ENCODE data around the gene PPP4R4. TPM values are rescaled to one million over a fixed set of nuclear protein-coding genes. Genes with fewer than 3 reads are reported as not detected.

Gene PPP4R4
- total and polyA plus RNA-seq, 2 of the 4 experiments (the other 2 are of a cell fraction) = 0.17 to 0.36 TPM

- TF ChIP-seq FOS (IDR thresholded peaks at IDR 0.05; ENCODE audit: low read depth, low read length) = no peak
These were observed 37.4 kb upstream of the PPP4R4 start (continued) for GRCh38 chr14:94136575-94137331.

GRCh38 chr14:94138251-94138650, 35.9 kb upstream of the PPP4R4 start:
- Histone ChIP-seq H2AK5ac (ENCODE audit: low read depth, low read length) (no peak overlapping the region), H3K27me3 (ENCODE audit: control insufficient read depth, insufficient read depth, low read length) (peaks cover 17% of the 10 kb centered on the region), H3K18ac (ENCODE audit: low read depth, low read length) (no peak overlapping the region), H4K91ac (ENCODE audit: insufficient read depth, low read depth, low read length) (no peak overlapping the region), H2BK5ac (ENCODE audit: low read depth, low read length, poor library complexity, severe bottlenecking) (no peak overlapping the region), H3K23ac (ENCODE audit: low read depth, low read length) (no peak overlapping the region), H4K20me1 (ENCODE audit: insufficient read depth, low read length) (no peaks in the 10 kb centered on the region), H2BK15ac (ENCODE audit: low read depth, low read length) (no peak overlapping the region), H2BK20ac (ENCODE audit: low read depth, low read length) (no peak overlapping the region), H3K56ac (ENCODE audit: extremely low read depth, insufficient read depth, low read length) (no peak overlapping the region), H2BK120ac (ENCODE audit: low read depth, low read length) (no peak overlapping the region), H3K4me3 (ENCODE audit: insufficient read depth, low read depth, low read length) (no peak overlapping the region), H3K36me3 (ENCODE audit: control insufficient read depth, insufficient read depth, low read length) (no peaks in the 10 kb centered on the region), H2AK9ac (replicated peaks; ENCODE audit: low read depth, low read length, poor library complexity) (no peak overlapping the region), H2AFZ (replicated peaks; ENCODE audit: low read length, poor library complexity) (no peak overlapping the region), H3K79me1 (ENCODE audit: low read depth in 1 of 2, low read length in 2 of 2) (no peaks in the 10 kb centered on the region), H3K14ac (replicated peaks; ENCODE audit: low read depth, low read length) (no peak overlapping the region), H3K4ac (ENCODE audit: low read depth, low read length) (no peak overlapping the region), H3K4me1 (ENCODE audit: control insufficient read depth, insufficient read depth, low read length) (no peaks in the 10 kb centered on the region), H4K8ac (ENCODE audit: low read depth in 2 of 2, low read length in 2 of 2) (no peak overlapping the region), H3K27ac (ENCODE audit: insufficient read depth, low read length) (no peak overlapping the region), H3K9me3 (ENCODE audit: control insufficient read depth, insufficient read depth, low read length) (peaks cover 2% of the 10 kb centered on the region; the same call in 1 of the 2 replicates), H3K9ac (ENCODE audit: low read depth, low read length) (no peak overlapping the region), H3K9me1 (ENCODE audit: insufficient read depth, low read length) (no peaks in the 10 kb centered on the region), H3K4me2 (ENCODE audit: low read depth, low read length) (no peak overlapping the region), H4K5ac (ENCODE audit: low read depth, low read length) (no peak overlapping the region)
- WGBS, 2 experiments (ENCODE audit: extremely low coverage in 2 of 2, insufficient read length in 1 of 2) = 61% methylated on average over 5 of the region's 9 CpGs; no CpG with 5 or more reads in 1 of the 2 experiments
- no peak for DNase-seq
- CTCF ChIA-PET = interaction anchor here (0.8 kb wide), 1 partner anchor 84 kb away, joined by 3 read pairs; no protein-coding TSS in a partner anchor
- in situ Hi-C loops (cut with MboI; ENCODE audit: low sequenced_read_pairs) (loop anchor here (5.0 to 10.0 kb wide), 2 partner anchors 101 to 193 kb away; no protein-coding TSS in a partner anchor), intact Hi-C loops (cut with micrococcal nuclease) (loop anchor here (5.0 kb wide), 1 partner anchor 481 kb away; no protein-coding TSS in a partner anchor), dilution Hi-C loops (cut with HindIII; ENCODE audit: low sequenced_read_pairs, unreplicated experiment) (no loop called here)
- BruUV-seq (replicated peaks) = no TSS peak
- ATAC-seq (ENCODE audit: low read depth) = no peak
- POLR2A ChIA-PET (ENCODE audit: unreplicated experiment) = no interaction called here
- TF ChIP-seq ELK1 (IDR thresholded peaks at IDR 0.05; ENCODE audit: borderline replicate concordance, low read depth, low read length) (no peak), CEBPB (IDR thresholded peaks at IDR 0.05; ENCODE audit: low read depth, low read length) (no peak), BHLHE40 (IDR thresholded peaks at IDR 0.05; ENCODE audit: low read depth, low read length) (no peak), MAZ (IDR thresholded peaks at IDR 0.05; ENCODE audit: borderline replicate concordance, low read depth, low read length) (no peak), CTCF (conservative IDR thresholded peaks at IDR 0.05; ENCODE audit: low read depth, low read length) (no peak), FOS (IDR thresholded peaks at IDR 0.05; ENCODE audit: low read depth, low read length) (no peak), NFE2L2 (IDR thresholded peaks at IDR 0.05; ENCODE audit: low read depth, low read length) (no peak), RFX5 (IDR thresholded peaks at IDR 0.05; ENCODE audit: low read depth, low read length) (no peak), CHD1 (IDR thresholded peaks at IDR 0.05; ENCODE audit: low read depth, low read length) (no peak), USF2 (IDR thresholded peaks at IDR 0.05; ENCODE audit: low read depth, low read length) (no peak), RCOR1 (IDR thresholded peaks at IDR 0.05; ENCODE audit: insufficient replicate concordance, low read length) (no peak), POLR2A (IDR thresholded peaks at IDR 0.05; ENCODE audit: low read depth, low read length) (no peak)

All from IMR-90 (cell line).